Heart right ventricle (tissue), 16 donors: ENCODE data around the gene SDCCAG8. TPM values are rescaled to one million over a fixed set of nuclear protein-coding genes. Genes with fewer than 3 reads are reported as not detected.

Experiments used
- ATAC-seq, 8 donors: fragments of 200-7000 bp; cut with Tn5 transposase; one replicate each; pipeline ENCODE4 v1.9.1; 2020; ENCODE audit warnings: mild to moderate bottlenecking in 8 of 8, moderate library complexity in 8 of 8, moderate number of reproducible peaks in 1 of 8
- DNase-seq, 2 donors: peaks; one replicate each; pipeline ENCODE4 v3.0.0-alpha.2; 2020
- H3K27ac ChIP-seq, 10 donors: fragments of 200-600 bp; sonication (generic) in 2 of 10; one replicate each; pipeline versions ENCODE4 v1.5.0 to v1.8.0; 2020 to 2022; ENCODE audit warnings: mild to moderate bottlenecking in 3 of 10
- H3K27me3 ChIP-seq, 7 donors: fragments of 200-600 bp; one replicate each; pipeline ENCODE4 v1.8.0; 2021 to 2022; ENCODE audit warnings: mild to moderate bottlenecking in 2 of 7
- H3K36me3 ChIP-seq, 9 donors: fragments of 200-600 bp; sonication (generic) in 1 of 9; one replicate each; pipeline versions ENCODE4 v1.5.0 to v1.8.0; 2020 to 2022; ENCODE audit warnings: mild to moderate bottlenecking in 2 of 9
- H3K4me1 ChIP-seq, 9 donors: fragments of 200-600 bp; sonication (generic) in 1 of 9; one replicate each; pipeline versions ENCODE4 v1.5.0 to v1.8.0; 2020 to 2022; ENCODE audit warnings: mild to moderate bottlenecking in 4 of 9
- H3K4me3 ChIP-seq, 10 donors: fragments of 200-600 bp; sonication (generic) in 2 of 10; one replicate each; pipeline versions ENCODE4 v1.5.0 to v1.8.0; 2020 to 2022; ENCODE audit warnings: mild to moderate bottlenecking in 7 of 10, moderate library complexity in 2 of 10
- H3K9me3 ChIP-seq, 11 donors: fragments of 200-600 bp in 10 of 11; sonication (generic) in 2 of 11; one replicate each; pipeline versions ENCODE4 v1.5.0 to v1.8.0; 2013 to 2022; ENCODE audit warnings: mild to moderate bottlenecking in 2 of 11, control low read depth in 1 of 11, moderate library complexity in 1 of 11
- WGBS, 2 donors: extraction: QIAGEN DNeasy Blood & Tissue Kit; methylation state at CpG; one replicate each; pipeline ENCODE4 v1.1.7; 2013; ENCODE audit warnings: inconsistent platforms in 1 of 2; 5-methylcytosine and 5-hydroxymethylcytosine counted together
- intact Hi-C, 10 donors: fragments of 100-400 bp; cut with DNase I; formaldehyde crosslinking; loops; one replicate each; pipeline versions ENCODE4 v1.11.1 to v1.14.2; 2022
- polyA plus RNA-seq, 2 donors: library from polyadenylated mRNA; stranded (reverse); fragments of 200-250 nt; gene quantifications; one replicate each; pipeline ENCODE4 v1.2.3, GENCODE V29; 2013
- total RNA-seq, 10 donors: library from RNA; stranded (reverse); fragmentation: NEBNext Ultra II Directional in 3 of 10; extraction: Animal tissue kit (Norgen Biotek cat#: 25700) in 3 of 10; gene quantifications; one replicate each; pipeline versions ENCODE4 v1.2.1 to v1.2.4, GENCODE V29; 2021 to 2023
- TF ChIP-seq, protein P1 (sequence below), 9 donors: fragments of 200-600 bp; sonication (generic) in 2 of 9; IDR thresholded peaks; one replicate each; pipeline versions ENCODE4 v1.5.0 to v1.8.0; 2021 to 2022; ENCODE audit warnings: antibody characterized with exemption in 9 of 9, mild to moderate bottlenecking in 5 of 9, moderate library complexity in 1 of 9
- donor health status: Arrhythmogenic right ventricular cardiomyopathy.
- donor health status: ischemic (EF 13 %, LVEDD 7.1; RV severe dilation, severe dysfunction).
- donor health status: healthy with polysubstance abuse.
- donor health status: DM: no; HTN: yes; CAD: no.
- donor health status: DM: no; HTN: no; CAD: no.
- donor health status: ischemic (EF 25% LVEDD 6.9; RV normal size, moderate dysfunction).
- donor health status: ischemic (EF 25% LVEDD 5.7; RV mildly dilated, moderate dysfunction).
- donor health status: healthy.
- donor health status: DM: yes; HTN: yes; CAD: no.
- donor health status: Ischemic cardiomyopathy.
- donor health status: ischemic (EF 35%, LVEDD 5.7; RV mildly dilated, moderate dysfunction).
- donor health status: nonischemic (EF 11% LVEDD 7.7; RV severe dilation, severe dysfunction).
- donor health status: DM: yes; HTN: yes; CAD: no.
- donor health status: PGD.
- donor health status: ischemic (EF 29% LVEDD 5.4; RV normal size, mild dysfunction).
- donor health status: nonischemic (EF 23%, LVEDD 6.1; RV moderate dilation, normal function).

The SDCCAG8 gene
- total and polyA plus RNA-seq, 12 donors = 7.7 to 37.1 (median 26.3) TPM

GRCh38 chr1:243272401-243272800 is 16.6 kb downstream of the SDCCAG8 start:
- TF ChIP-seq, protein P1, sequence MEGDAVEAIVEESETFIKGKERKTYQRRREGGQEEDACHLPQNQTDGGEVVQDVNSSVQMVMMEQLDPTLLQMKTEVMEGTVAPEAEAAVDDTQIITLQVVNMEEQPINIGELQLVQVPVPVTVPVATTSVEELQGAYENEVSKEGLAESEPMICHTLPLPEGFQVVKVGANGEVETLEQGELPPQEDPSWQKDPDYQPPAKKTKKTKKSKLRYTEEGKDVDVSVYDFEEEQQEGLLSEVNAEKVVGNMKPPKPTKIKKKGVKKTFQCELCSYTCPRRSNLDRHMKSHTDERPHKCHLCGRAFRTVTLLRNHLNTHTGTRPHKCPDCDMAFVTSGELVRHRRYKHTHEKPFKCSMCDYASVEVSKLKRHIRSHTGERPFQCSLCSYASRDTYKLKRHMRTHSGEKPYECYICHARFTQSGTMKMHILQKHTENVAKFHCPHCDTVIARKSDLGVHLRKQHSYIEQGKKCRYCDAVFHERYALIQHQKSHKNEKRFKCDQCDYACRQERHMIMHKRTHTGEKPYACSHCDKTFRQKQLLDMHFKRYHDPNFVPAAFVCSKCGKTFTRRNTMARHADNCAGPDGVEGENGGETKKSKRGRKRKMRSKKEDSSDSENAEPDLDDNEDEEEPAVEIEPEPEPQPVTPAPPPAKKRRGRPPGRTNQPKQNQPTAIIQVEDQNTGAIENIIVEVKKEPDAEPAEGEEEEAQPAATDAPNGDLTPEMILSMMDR (IDR thresholded peaks at IDR 0.05) = no peak
- no peak overlapping the region for H3K4me3 ChIP-seq
- no peaks in the 10 kb centered on the region for H3K27me3 ChIP-seq
- intact Hi-C loops = no loop called here
- no peak overlapping the region for H3K27ac ChIP-seq
- H3K36me3 ChIP-seq = peaks cover 0 to 75% (median 22%) of the 10 kb centered on the region in 9 donors
- ATAC-seq (no peak), DNase-seq (no peak)
- H3K9me3 ChIP-seq = peaks cover 0 to 10% (median 0%) of the 10 kb centered on the region in 11 donors
- H3K4me1 ChIP-seq = peaks cover 0 to 36% (median 28%) of the 10 kb centered on the region in 9 donors

DNA sequence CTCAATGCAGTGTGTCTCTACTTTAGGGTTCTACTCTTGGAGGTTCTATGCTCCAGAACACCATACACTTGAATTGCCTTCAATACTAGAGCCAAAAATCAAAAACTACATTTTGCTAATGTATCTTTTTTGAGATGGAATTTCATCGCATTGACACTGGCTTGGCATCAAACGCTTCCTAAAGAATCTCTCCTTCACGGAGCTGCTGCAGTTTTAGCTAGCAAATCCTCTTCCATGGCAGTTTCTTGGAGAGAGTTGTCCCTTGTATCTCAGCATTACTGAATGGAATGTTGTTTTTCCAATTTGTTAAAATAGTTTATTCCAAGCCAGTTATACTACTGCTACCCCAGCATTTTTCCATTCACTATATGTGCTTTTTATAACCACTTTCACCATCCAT is 17.7 kb downstream of the SDCCAG8 start:
- 75 to 84% methylated on average over 3 of the region's 3 CpGs for WGBS, 2 donors

GRCh38 chr1:243273945-243274344 is 18.1 kb downstream of the SDCCAG8 start:
- intact Hi-C loops = no loop called here
- Histone ChIP-seq H3K4me3 (no peak overlapping the region), H3K27ac (no peak overlapping the region), H3K27me3 (no peaks in the 10 kb centered on the region), H3K36me3 (peaks cover 0 to 91% (median 23%) of the 10 kb centered on the region in 9 donors), H3K4me1 (peaks cover 0 to 21% (median 18%) of the 10 kb centered on the region in 9 donors), H3K9me3 (peaks cover 0 to 23% (median 4%) of the 10 kb centered on the region in 11 donors)
- WGBS, 2 donors = 94 to 95% methylated on average over 2 of the region's 2 CpGs
- ATAC-seq (no peak), DNase-seq (no peak)
- TF ChIP-seq, protein P1 (IDR thresholded peaks at IDR 0.05) = no peak

More for the DNA sequence above, 17.7 kb downstream of the SDCCAG8 start:
- no peak for ATAC-seq
- H3K9me3 ChIP-seq = peaks cover 0 to 21% (median 4%) of the 10 kb centered on the region in 11 donors
- no peak overlapping the region for H3K27ac ChIP-seq
- no peak overlapping the region for H3K4me3 ChIP-seq
- intact Hi-C loops = no loop called here
- H3K36me3 ChIP-seq = peaks cover 0 to 86% (median 23%) of the 10 kb centered on the region in 9 donors
- H3K4me1 ChIP-seq = peaks cover 0 to 25% (median 22%) of the 10 kb centered on the region in 9 donors
- no peak for DNase-seq
- no peaks in the 10 kb centered on the region for H3K27me3 ChIP-seq
- TF ChIP-seq, protein P1 (IDR thresholded peaks at IDR 0.05) = no peak

GRCh38 chr1:243275316-243275715 is 19.5 kb downstream of the SDCCAG8 start:
- Histone ChIP-seq H3K27me3 (no peaks in the 10 kb centered on the region), H3K36me3 (peaks cover 0 to 96% (median 23%) of the 10 kb centered on the region in 9 donors), H3K4me1 (peaks cover 0 to 7% (median 5%) of the 10 kb centered on the region in 9 donors), H3K4me3 (no peak overlapping the region), H3K9me3 (peaks cover 0 to 23% (median 4%) of the 10 kb centered on the region in 11 donors), H3K27ac (no peak overlapping the region)
- intact Hi-C loops = no loop called here
- DNase-seq (no peak), ATAC-seq (no peak)
- 68 to 74% methylated on average over 3 of the region's 3 CpGs for WGBS, 2 donors
- TF ChIP-seq, protein P1 (IDR thresholded peaks at IDR 0.05) = no peak
